GM18873 (cell line): Measurements from ENCODE around the gene UBE2E1.
"Not testable (repeated sequence)": the region's sequence is repeated elsewhere in the genome, so short reads cannot be mapped to it uniquely, and the experiment has no call there.

Source experiments
- ATAC-seq: cut with Tn5 transposase; IDR thresholded peaks from one replicate; pipeline ENCODE4 v1.9.1; 2021; ENCODE audit warnings: mild to moderate bottlenecking, moderate library complexity, moderate number of reproducible peaks; ENCODE audit not compliant: unreplicated experiment, low FRiP score

The UBE2E1 gene

DNA sequence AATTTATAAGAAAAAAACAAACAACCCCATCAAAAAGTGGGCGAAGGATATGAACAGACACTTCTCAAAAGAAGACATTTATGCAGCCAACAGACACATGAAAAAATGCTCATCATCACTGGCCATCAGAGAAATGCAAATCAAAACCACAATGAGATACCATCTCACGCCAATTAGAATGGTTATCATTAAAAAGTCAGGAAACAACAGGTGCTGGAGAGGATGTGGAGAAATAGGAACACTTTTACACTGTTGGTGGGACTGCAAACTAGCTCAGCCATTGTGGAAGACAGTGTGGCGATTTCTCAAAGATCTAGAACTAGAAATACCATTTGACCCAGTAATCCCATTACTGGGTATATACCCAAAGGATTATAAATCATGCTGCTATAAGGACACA lies 106.6 kb downstream of the UBE2E1 start:
- not testable (repeated sequence) for ATAC-seq

DNA sequence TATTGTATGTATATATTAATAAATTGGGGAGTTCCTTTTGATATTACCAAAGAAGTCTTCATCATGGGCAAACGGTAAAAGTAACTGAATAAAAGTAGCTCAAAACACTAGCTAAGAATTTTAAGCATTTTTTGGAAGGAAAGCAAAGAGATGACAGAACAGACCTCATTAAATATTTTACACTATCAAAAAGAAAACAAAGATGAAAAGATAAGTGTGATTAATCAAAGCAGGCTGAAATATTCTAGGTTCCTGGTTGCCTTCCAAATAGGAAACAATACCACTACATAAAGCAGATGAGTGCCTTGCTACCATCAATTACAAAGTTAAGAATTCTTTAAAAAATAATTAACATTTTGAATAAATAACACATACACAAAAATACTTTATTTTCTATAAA lies 107.4 kb downstream of the UBE2E1 start:
- ATAC-seq, result no peak

DNA sequence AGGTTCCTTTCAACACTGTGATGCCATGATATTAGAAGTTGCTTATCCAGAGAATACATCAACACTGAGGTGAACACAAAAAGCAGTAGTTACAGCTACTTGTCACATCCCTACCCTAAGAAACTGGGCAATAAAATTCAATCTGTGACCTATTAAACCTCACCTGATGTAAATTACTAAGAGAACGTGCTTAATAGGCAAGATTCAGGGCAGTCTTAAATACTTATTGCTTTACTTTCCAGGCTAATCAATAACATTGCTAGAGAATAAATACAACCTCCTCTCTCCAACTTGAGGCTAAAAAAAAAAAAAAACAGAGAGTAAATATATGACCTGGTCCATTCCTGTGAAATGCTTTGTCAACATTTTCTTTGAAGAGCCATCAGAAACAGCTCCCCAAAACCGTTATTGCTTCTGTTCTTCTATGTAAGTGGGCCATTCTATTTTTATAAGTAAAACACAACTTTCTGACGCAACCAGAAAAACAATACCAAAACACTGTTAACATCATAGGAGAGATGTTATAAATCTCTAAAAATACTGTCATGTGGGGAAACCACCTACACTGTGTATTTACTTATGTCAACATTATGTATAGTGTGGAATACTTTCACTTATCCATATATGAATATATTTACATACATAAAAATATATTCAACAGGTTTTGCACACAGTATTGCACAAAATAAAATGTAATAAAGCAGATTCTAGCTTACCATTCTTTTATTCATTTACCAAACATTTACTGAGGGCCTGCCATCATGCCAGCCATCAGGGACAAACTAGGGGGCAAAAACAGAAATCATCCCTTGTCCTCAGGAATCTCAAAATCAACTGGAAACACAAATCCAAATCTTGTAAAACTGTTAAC lies 108.4 kb downstream of the UBE2E1 start:
- ATAC-seq, result no peak

DNA sequence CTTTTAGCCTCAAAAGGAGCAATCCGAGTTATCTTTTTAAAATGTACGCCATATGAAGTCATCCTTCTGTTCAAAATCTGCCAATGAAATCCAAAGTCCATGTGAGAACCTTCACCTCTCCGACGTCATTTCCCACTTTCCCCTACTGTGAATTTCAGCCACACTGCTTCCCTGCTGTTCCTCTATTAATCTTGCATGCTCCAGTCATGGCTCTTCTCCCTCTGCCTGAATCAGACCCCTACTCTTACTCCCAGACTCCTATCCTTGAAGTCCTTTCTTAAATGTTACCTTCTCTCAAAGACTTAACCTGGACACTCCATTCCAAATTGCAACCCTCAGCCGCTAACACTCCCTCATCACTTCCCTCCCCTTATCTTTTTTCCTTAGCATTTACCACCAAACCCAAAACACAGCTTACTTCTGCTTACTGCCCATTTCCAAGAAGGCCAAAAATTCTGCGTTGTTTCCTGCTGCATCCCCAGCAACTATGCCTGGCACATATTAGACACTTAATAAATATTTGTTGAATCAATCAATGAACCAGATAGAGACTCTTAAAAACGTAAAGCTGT lies 109.9 kb downstream of the UBE2E1 start:
- no peak for ATAC-seq

DNA sequence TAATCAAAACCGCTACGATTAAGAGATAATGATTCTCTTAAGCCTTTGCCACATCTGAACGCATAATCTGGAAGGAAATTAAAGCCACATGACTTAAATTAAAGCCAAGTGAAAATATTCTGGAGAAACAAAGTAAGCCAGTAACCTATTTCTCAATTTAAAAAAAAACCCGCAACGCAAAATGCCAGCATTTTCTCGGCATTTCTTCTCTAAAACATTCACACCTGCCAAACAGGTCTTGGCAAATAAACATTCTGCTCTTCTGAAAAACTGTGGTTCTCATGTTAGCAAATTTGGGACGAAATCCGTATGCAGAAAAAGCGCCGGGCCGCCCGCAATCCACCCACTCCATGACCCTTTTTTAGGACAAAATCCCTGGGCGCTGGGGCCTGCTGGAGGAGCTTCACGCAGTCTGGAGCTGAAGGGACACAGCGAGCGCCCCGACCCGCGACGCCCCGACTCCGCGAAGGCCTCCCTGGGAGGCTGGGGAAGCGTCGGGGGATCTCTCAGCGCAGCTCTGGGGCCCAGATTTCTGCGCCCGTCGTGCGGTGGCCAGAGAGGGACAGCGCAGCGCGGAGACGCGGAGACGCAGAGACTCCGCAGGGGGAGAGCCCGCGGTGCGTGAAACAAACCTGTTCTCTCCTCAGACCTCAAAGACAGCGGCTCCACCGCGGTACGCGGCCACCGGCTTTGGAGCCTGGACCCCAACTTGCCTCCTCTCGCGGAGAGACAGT lies 110.6 kb downstream of the UBE2E1 start:
- peak; percentile 42 for ATAC-seq

DNA sequence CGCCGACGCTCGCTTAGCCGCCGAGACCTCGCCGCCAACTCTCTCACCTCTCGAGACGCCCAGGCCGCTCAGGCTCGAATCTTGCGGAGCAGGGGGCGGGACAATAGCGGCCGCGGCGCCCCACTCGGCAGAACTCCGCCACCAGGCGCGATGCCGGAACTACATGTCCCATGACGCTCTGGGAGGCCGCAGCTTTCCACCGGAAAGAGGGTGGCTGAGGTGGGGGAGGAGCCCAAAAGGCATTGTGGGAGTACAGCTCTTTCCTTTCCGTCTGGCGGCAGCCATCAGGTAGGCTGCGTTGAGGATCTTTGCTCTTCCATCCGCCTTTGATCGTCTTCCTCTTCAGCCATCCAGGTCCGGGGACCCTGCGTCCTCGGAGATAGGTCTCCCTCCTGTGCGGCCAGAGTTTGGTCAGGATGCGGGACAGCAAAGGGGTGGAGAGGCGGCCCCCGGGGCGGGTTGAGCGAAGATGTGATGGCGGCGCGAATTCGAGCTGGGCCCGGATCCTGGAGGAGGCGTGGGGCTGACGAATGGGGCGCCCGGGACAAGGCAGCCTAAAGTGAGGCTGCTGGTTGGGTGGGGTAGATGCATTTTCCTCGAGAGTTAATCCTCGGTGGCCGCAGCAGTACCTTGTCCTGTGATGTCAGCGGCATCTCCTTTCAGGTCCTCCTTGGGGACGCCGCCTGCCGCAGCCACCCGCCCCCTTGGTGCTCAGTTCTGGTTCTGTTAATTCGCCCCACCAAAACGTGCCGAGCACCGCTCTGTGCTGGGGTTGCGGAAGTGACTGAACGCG lies 111.3 kb downstream of the UBE2E1 start, which contains the start of the genes NKIRAS1 and RPL15:
NKIRAS1 (minus strand) TSS at position 105 of the 793 bp plus-strand sequence. CDS start 6,086 bp downstream, outside the sequence.
RPL15 (plus strand) TSS at position 247 of the 793 bp plus-strand sequence. CDS start 728 bp downstream, outside the sequence.
- peak; percentile 96 for ATAC-seq

DNA sequence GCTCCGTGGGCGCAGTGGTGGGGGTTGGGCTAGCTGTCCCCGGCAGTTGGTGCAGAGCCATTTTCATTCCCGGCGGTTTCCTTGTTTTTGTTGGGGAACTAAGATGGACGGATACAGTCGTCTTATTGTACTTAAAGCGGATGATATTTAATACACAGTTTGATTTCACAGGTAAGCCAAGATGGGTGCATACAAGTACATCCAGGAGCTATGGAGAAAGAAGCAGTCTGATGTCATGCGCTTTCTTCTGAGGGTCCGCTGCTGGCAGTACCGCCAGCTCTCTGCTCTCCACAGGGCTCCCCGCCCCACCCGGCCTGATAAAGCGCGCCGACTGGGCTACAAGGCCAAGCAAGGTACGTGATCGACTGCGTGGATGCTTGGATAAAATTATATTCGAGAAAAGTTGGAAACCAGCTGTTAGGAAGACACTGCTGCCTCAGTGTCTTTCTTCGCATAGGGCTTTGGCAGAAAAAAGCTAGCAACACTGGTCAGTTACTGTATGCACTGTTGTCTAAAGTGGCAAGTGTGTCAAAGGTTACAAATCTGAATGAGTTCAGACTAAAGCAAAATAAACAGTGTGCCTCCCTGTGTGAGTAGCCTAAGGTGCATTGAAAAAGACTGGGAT lies 112.0 kb downstream of the UBE2E1 start:
- not testable (repeated sequence) for ATAC-seq

DNA sequence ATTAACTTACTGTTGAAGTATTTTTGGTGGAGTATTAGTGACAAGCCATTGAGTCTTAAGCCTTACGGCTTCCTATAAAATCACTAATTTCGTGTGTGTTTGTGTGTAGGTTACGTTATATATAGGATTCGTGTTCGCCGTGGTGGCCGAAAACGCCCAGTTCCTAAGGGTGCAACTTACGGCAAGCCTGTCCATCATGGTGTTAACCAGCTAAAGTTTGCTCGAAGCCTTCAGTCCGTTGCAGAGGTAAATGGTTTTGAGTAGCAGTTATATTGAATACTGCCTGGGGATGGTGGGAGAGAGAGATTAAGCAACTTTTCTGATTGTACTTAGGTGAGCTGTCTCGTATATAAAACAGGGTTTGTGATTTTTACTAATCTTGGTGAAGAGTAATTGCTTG lies 112.6 kb downstream of the UBE2E1 start:
- ATAC-seq, result not testable (repeated sequence)

DNA sequence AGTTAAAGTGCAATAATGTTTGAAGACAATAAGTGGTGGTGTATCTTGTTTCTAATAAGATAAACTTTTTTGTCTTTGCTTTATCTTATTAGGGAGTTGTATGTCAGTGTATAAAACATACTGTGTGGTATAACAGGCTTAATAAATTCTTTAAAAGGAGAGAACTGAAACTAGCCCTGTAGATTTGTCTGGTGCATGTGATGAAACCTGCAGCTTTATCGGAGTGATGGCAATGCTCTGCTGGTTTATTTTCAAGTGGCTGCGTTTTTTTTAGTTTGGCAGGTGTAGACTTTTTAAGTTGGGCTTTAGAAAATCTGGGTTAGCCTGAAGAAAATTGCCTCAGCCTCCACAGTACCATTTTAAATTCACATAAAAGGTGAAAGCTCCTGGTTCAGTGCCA lies 113.9 kb downstream of the UBE2E1 start:
- no peak for ATAC-seq

DNA sequence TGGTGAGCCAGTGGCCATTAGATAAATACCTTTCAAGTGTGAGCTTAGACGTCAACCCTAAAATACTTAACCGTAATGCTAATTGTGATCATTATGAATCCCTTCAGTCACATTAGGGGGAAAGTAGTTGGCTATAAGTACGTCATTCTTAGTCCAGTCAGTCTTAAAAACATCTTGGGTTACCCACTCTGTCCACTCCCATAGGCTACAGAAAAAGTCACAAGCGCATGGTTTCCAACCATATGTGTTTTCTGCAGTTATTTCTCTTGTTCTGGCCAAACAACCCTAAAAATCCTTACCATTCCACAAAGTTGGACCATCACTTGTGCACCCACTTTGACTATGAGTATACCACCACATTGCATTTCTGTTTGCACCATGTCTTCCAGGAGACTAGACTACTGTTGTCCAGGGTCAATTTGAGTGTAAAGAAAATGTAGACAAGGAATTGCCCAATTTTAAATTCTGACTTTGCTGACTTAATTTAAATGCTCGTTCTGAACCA lies 114.4 kb downstream of the UBE2E1 start:
- ATAC-seq, result no peak

DNA sequence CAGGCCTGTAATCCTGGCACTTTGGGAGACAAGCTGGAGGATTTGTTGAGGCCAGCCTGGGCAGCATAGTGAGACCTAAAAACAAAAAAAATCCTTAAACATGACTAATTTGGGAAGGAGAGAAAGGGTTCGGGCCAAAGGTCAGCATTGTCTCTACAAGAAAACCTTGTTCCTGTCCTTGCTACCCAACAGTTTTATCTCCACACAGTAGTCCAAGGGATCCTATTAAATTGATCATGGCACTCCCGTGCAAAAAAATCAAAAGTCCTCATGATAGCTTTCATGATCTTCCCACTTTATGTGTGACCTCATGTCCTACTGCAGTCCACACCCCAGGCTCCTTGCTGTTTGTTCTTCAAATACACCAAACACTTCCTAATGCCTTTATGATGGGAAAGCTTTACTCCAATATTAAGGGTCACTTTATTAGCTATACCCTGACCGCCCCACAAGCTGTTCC lies 115.3 kb downstream of the UBE2E1 start:
- no peak for ATAC-seq

DNA sequence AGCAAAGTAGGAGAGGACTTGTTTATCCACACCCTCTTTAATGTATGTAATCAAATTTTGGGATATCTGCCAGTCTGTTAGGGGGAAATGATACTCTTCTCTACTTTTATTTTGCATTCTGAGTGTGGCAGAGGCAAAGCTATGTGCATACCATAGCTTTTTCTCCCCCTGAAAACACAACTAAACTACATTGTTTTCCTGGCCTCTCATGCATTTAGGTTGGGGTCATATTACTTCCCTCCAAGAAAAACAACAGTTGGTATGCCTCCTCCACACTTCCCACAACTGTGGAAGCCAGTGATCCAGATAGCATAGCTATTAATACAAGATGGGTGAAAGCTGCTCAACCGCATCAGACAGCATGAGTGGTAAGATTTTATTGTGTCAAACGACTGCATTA lies 118.0 kb downstream of the UBE2E1 start:
- no peak for ATAC-seq

DNA sequence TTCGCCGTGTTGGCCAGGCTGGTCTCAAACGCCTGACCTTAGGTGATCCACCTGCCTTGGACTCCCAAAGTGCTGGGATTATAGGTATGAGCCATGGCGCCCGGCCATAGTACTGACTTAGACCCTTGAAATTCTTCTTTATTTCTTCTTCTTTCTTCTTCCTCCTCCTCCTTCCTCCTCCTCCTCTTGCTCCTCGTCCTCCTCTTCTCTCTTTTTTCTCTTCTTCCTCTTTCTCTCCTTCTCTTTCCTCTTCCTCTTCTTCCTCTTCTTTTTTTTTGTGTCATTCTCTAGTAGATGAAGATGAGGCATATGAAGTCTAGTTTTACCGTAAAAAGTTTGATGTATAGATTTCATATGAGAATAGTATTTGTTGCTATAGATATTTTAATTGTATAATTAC lies 120.5 kb downstream of the UBE2E1 start:
- ATAC-seq, result no peak

DNA sequence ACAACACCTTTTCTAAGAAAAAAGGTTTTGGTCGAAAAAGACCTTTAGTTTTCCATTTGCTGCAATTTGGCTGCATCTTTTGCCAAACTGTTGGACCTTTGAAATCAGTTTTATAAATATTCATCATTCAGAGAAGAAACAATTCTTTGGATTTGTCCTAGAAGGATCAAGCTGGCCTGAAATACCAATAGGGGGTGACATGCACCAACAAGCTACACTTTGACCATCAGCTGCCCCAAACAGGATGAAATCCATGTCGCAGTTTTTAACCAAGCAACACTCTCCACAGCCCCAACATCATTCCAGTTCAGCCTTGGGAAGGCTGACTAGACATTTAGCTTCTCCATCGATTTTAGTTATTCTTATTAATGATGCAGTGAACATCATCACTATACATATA lies 121.0 kb downstream of the UBE2E1 start:
- no peak for ATAC-seq

DNA sequence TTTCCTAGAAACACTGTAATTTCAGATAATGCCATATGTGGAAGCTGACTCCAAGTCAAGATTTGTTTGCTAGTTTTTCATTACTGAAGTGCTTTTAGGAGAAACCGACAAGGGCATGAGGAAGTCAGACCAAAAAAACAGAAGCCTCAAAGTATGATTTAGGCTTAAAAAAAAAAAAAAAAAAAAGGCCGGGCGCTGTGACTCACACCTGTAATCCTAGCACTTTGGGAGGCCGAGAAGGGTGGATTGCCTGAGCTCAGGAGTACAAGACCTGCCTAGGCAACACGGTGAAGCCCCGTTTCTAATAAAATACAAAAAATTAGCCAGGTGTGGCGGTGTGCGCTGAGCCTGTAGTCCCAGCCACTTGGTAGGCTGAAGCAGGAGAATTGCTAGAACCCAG lies 122.8 kb downstream of the UBE2E1 start:
- ATAC-seq, result no peak

DNA sequence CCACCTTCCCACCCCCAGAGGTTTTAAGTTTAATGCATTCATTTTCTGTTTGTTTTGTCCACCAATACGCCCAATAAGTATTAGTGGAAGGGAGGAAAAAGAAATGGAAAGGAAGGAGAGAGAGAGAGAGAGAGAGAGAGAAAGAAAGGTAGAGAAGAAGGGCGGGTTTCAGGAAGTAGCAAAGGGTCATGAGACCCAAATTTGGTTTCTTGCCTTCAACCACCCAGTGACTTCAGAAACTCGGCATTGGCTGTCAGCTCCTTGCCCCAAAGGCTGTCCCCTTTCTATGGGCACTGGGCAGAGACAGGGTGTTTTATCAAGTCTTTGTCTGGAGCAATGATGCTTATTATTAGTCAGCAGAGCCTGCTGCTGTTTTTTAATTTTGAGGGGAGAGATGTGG lies 125.8 kb downstream of the UBE2E1 start:
- ATAC-seq, result no peak

DNA sequence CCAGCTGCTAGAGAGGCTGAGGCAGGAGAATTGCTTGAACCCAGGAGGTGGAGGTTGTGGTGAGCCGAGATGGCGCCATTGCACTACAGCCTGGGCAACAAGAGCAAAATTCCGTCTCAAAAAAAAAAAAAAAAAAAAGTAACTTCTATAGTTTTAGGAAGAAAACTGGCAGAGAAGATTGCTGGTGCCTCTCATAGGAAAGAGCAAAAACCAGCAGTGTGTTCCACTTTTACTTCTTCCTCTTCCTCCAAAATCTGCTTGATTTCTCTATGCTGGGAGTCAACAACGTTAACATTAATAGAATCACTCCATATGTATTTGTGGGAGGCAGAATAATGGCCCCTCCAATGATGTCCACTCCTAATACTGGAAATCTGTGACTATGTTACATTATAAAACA lies 126.8 kb downstream of the UBE2E1 start:
- ATAC-seq, result no peak

DNA sequence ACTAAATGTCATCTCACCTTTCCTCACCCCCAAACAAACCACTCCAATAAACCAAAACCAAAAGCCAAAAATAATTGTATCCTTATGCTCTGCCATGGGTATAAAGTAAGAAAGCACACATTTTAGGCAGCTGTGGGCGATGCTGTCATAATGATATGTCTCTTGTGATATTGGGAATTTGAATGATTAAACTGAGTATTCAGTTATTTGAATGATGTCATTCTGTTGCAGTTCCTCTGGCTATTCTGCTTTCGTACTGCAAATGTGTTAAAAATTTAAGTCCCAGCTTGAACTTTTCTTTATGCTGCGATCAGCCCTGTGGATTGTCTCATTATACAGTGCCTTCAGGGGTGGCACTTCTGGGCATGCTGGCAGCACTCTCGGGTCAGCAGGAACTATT lies 128.5 kb downstream of the UBE2E1 start:
- no peak for ATAC-seq

DNA sequence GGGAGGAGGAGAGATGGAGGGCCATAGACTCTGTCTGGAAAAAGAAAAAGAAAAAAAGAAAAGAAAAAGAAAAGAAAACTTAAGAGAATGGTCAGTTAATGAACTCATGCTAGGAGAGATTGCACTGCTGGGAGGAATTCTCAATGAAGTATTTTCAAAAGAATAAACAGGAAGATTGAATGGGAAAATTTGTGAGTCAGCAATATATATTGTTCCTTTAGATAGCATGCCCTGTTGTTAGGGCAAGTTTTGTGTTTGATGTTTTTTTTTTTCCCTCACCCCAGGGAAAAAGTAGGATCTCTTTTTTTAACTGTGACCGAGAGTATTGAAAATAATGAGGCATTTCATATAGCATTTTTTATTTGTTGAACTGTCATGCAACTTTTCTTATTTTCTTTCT lies 131.5 kb downstream of the UBE2E1 start:
- ATAC-seq, result no peak

DNA sequence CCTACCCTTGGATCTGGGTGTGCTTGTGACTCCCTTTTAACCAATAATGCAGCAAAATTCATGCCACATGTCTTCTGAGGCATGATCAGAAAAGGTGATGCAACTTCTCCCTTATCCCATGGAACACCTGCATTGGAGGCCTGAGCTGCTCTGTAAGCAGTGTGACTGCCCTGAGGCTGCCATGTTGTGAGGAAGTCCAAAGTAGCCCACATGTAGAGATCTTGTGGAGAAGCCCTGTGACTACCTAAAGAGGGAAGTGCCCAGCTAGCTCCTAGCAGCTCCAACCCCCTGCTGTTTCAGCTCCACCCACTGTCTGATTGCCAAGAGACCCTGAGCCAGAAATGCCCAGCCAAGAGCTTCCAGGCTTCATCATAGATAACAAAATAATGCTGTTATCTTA lies 132.9 kb downstream of the UBE2E1 start:
- no peak for ATAC-seq
